H1 (cell line): ENCODE results near the gene MT1B.
"Not testable (repeated sequence)": the region's sequence is repeated elsewhere in the genome, so short reads cannot be mapped to it uniquely, and the experiment has no call there.

Source experiments
- CEBPB ChIP-seq: IDR thresholded peaks from 2 replicates; pipeline ENCODE4 v1.6.1; 2012; ENCODE audit warnings: low read depth, low read length
- EP300 ChIP-seq, 2 experiments: IDR thresholded peaks; 1 replicate in 1 of 2; 2 replicates in 1 of 2; pipeline ENCODE4 v1.6.1; 2011 to 2012; ENCODE audit warnings: low read depth in 2 of 2, low read length in 2 of 2, mild to moderate bottlenecking in 2 of 2, borderline replicate concordance in 1 of 2, inconsistent platforms in 1 of 2, moderate library complexity in 1 of 2
- KDM5A ChIP-seq: fragments of 200-600 bp; IDR thresholded peaks from 2 replicates; pipeline ENCODE4 v1.7.1; 2012; ENCODE audit warnings: mild to moderate bottlenecking, low read length, inconsistent platforms, mixed read lengths
- POLR2A ChIP-seq, 2 experiments: IDR thresholded peaks; 1 replicate in 1 of 2; 2 replicates in 1 of 2; pipeline ENCODE4 v1.6.1; 2011; ENCODE audit warnings: low read depth in 2 of 2, low read length in 2 of 2, mild to moderate bottlenecking in 2 of 2; ENCODE audit errors: control extremely low read depth in 1 of 2
- SIN3A ChIP-seq, 2 experiments: IDR thresholded peaks in 1 of 2; conservative IDR thresholded peaks in 1 of 2; 2 replicates each; pipeline ENCODE4 v1.6.1; 2011 to 2012; ENCODE audit warnings: low read length in 2 of 2, improper control_type of control experiment in 1 of 2, low read depth in 1 of 2, mild to moderate bottlenecking in 1 of 2
- SP2 ChIP-seq: IDR thresholded peaks from 2 replicates; pipeline ENCODE4 v1.6.1; 2012; ENCODE audit warnings: mild to moderate bottlenecking, low read length, inconsistent platforms
- TF ChIP-seq, protein P1 (sequence below), 3 experiments: IDR thresholded peaks; 1 replicate in 2 of 3; 2 replicates in 1 of 3; pipeline versions ENCODE4 v1.5.1 to v1.6.1; 2011; ENCODE audit warnings: low read length in 3 of 3, mild to moderate bottlenecking in 3 of 3, inconsistent platforms in 2 of 3, low read depth in 1 of 3, moderate library complexity in 1 of 3; ENCODE audit not compliant: insufficient read depth in 1 of 3; ENCODE audit errors: control extremely low read depth in 1 of 3
- TF ChIP-seq, protein P2 (sequence below): fragments of 300-600 bp; sonication (generic); IDR thresholded peaks from 2 replicates; pipeline ENCODE4 v1.7.1; 2012; ENCODE audit warnings: low read length, moderate library complexity, mild to moderate bottlenecking, inconsistent platforms; ENCODE audit not compliant: insufficient replicate concordance
- TF ChIP-seq, protein P3 (sequence below): IDR thresholded peaks from 2 replicates; pipeline ENCODE4 v1.6.1; 2011; ENCODE audit warnings: low read length, improper control_type of control experiment
- TF ChIP-seq, protein P4 (sequence below): IDR thresholded peaks from 2 replicates; pipeline ENCODE4 v1.6.1; 2012; ENCODE audit warnings: inconsistent platforms

DNA sequence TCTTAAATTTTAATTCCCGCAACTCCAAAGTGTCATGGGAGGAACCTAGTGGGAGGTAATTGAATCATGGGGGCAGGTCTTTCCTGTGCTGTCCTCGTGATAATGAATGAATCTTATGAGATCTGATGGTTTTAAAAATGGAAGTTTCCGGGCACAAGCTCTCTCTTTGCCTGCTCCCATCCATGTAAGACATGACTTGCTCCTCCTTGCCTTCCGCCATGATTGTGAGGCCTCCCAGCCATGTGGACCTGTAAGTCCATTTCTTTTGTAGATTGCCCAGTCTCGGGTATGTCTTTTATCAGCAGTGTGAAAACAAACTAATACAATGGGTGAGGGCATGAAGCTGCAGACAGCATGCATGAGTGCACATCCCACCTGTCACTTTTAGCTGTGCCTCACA is 28.5 kb upstream of the MT1B start:
- TF ChIP-seq POLR2A (IDR thresholded peaks at IDR 0.05; ENCODE audit: control extremely low read depth in 1 of 2, low read depth in 2 of 2, low read length in 2 of 2); CEBPB; SIN3A (conservative IDR thresholded peaks at IDR 0.05 in 1 of 2, IDR thresholded peaks at IDR 0.05 in 1 of 2; ENCODE audit: low read depth in 1 of 2, low read length in 2 of 2); EP300 (IDR thresholded peaks at IDR 0.05; ENCODE audit: borderline replicate concordance in 1 of 2, low read depth in 2 of 2, low read length in 2 of 2); SP2; KDM5A: not testable (repeated sequence)
- TF ChIP-seq, protein P1, sequence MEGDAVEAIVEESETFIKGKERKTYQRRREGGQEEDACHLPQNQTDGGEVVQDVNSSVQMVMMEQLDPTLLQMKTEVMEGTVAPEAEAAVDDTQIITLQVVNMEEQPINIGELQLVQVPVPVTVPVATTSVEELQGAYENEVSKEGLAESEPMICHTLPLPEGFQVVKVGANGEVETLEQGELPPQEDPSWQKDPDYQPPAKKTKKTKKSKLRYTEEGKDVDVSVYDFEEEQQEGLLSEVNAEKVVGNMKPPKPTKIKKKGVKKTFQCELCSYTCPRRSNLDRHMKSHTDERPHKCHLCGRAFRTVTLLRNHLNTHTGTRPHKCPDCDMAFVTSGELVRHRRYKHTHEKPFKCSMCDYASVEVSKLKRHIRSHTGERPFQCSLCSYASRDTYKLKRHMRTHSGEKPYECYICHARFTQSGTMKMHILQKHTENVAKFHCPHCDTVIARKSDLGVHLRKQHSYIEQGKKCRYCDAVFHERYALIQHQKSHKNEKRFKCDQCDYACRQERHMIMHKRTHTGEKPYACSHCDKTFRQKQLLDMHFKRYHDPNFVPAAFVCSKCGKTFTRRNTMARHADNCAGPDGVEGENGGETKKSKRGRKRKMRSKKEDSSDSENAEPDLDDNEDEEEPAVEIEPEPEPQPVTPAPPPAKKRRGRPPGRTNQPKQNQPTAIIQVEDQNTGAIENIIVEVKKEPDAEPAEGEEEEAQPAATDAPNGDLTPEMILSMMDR (IDR thresholded peaks at IDR 0.05; ENCODE audit: control extremely low read depth in 1 of 3, insufficient read depth in 1 of 3, low read depth in 1 of 3, low read length in 3 of 3): not testable (repeated sequence)
- TF ChIP-seq, protein P2, sequence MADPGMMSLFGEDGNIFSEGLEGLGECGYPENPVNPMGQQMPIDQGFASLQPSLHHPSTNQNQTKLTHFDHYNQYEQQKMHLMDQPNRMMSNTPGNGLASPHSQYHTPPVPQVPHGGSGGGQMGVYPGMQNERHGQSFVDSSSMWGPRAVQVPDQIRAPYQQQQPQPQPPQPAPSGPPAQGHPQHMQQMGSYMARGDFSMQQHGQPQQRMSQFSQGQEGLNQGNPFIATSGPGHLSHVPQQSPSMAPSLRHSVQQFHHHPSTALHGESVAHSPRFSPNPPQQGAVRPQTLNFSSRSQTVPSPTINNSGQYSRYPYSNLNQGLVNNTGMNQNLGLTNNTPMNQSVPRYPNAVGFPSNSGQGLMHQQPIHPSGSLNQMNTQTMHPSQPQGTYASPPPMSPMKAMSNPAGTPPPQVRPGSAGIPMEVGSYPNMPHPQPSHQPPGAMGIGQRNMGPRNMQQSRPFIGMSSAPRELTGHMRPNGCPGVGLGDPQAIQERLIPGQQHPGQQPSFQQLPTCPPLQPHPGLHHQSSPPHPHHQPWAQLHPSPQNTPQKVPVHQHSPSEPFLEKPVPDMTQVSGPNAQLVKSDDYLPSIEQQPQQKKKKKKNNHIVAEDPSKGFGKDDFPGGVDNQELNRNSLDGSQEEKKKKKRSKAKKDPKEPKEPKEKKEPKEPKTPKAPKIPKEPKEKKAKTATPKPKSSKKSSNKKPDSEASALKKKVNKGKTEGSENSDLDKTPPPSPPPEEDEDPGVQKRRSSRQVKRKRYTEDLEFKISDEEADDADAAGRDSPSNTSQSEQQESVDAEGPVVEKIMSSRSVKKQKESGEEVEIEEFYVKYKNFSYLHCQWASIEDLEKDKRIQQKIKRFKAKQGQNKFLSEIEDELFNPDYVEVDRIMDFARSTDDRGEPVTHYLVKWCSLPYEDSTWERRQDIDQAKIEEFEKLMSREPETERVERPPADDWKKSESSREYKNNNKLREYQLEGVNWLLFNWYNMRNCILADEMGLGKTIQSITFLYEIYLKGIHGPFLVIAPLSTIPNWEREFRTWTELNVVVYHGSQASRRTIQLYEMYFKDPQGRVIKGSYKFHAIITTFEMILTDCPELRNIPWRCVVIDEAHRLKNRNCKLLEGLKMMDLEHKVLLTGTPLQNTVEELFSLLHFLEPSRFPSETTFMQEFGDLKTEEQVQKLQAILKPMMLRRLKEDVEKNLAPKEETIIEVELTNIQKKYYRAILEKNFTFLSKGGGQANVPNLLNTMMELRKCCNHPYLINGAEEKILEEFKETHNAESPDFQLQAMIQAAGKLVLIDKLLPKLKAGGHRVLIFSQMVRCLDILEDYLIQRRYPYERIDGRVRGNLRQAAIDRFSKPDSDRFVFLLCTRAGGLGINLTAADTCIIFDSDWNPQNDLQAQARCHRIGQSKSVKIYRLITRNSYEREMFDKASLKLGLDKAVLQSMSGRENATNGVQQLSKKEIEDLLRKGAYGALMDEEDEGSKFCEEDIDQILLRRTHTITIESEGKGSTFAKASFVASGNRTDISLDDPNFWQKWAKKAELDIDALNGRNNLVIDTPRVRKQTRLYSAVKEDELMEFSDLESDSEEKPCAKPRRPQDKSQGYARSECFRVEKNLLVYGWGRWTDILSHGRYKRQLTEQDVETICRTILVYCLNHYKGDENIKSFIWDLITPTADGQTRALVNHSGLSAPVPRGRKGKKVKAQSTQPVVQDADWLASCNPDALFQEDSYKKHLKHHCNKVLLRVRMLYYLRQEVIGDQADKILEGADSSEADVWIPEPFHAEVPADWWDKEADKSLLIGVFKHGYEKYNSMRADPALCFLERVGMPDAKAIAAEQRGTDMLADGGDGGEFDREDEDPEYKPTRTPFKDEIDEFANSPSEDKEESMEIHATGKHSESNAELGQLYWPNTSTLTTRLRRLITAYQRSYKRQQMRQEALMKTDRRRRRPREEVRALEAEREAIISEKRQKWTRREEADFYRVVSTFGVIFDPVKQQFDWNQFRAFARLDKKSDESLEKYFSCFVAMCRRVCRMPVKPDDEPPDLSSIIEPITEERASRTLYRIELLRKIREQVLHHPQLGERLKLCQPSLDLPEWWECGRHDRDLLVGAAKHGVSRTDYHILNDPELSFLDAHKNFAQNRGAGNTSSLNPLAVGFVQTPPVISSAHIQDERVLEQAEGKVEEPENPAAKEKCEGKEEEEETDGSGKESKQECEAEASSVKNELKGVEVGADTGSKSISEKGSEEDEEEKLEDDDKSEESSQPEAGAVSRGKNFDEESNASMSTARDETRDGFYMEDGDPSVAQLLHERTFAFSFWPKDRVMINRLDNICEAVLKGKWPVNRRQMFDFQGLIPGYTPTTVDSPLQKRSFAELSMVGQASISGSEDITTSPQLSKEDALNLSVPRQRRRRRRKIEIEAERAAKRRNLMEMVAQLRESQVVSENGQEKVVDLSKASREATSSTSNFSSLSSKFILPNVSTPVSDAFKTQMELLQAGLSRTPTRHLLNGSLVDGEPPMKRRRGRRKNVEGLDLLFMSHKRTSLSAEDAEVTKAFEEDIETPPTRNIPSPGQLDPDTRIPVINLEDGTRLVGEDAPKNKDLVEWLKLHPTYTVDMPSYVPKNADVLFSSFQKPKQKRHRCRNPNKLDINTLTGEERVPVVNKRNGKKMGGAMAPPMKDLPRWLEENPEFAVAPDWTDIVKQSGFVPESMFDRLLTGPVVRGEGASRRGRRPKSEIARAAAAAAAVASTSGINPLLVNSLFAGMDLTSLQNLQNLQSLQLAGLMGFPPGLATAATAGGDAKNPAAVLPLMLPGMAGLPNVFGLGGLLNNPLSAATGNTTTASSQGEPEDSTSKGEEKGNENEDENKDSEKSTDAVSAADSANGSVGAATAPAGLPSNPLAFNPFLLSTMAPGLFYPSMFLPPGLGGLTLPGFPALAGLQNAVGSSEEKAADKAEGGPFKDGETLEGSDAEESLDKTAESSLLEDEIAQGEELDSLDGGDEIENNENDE: not testable (repeated sequence)
- TF ChIP-seq, protein P3, sequence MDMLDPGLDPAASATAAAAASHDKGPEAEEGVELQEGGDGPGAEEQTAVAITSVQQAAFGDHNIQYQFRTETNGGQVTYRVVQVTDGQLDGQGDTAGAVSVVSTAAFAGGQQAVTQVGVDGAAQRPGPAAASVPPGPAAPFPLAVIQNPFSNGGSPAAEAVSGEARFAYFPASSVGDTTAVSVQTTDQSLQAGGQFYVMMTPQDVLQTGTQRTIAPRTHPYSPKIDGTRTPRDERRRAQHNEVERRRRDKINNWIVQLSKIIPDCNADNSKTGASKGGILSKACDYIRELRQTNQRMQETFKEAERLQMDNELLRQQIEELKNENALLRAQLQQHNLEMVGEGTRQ: not testable (repeated sequence)
- TF ChIP-seq, protein P4, sequence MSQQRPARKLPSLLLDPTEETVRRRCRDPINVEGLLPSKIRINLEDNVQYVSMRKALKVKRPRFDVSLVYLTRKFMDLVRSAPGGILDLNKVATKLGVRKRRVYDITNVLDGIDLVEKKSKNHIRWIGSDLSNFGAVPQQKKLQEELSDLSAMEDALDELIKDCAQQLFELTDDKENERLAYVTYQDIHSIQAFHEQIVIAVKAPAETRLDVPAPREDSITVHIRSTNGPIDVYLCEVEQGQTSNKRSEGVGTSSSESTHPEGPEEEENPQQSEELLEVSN: not testable (repeated sequence)
